ENCODE data around the gene KANSL1. TPM values are rescaled to one million over a fixed set of nuclear protein-coding genes. Genes with fewer than 3 reads are reported as not detected.

KANSL1 gene
- total RNA-seq, 1 donor from 2014 or later, result 106 TPM

- H3K4me3 ChIP-seq (ENCODE audit: low read depth, low read length), result no peak overlapping the region
- no peak for TF ChIP-seq CTCF (IDR thresholded peaks at IDR 0.05; ENCODE audit: insufficient read depth, low read length, severe bottlenecking)
- DNase-seq (ENCODE audit: low read depth) (no peak), FAIRE-seq (no peak)
- H3K27me3 ChIP-seq (ENCODE audit: control insufficient read depth, insufficient read depth, low read length), result no peaks in the 10 kb centered on the region
- H3K36me3 ChIP-seq (ENCODE audit: control insufficient read depth, insufficient read depth, low read length), result peaks cover 16% of the 10 kb centered on the region
Observed at GRCh38 chr17:46027976-46028325, 165.3 kb downstream of the KANSL1 start.

GRCh38 chr17:46027048-46027975 lies 165.9 kb downstream of the KANSL1 start:
- Histone ChIP-seq H3K36me3 (ENCODE audit: control insufficient read depth, insufficient read depth, low read length) (peaks cover 13% of the 10 kb centered on the region), H3K27me3 (ENCODE audit: control insufficient read depth, insufficient read depth, low read length) (no peaks in the 10 kb centered on the region), H3K4me3 (ENCODE audit: low read depth, low read length) (no peak overlapping the region)
- FAIRE-seq (peak; percentile 52), DNase-seq (ENCODE audit: low read depth) (no peak)
- TF ChIP-seq CTCF (IDR thresholded peaks at IDR 0.05; ENCODE audit: insufficient read depth, low read length, severe bottlenecking), result no peak

- Histone ChIP-seq H3K36me3 (ENCODE audit: control insufficient read depth, insufficient read depth, low read length) (peaks cover 7% of the 10 kb centered on the region), H3K27me3 (ENCODE audit: control insufficient read depth, insufficient read depth, low read length) (no peaks in the 10 kb centered on the region), H3K4me3 (ENCODE audit: low read depth, low read length) (no peak overlapping the region)
- no peak for TF ChIP-seq CTCF (IDR thresholded peaks at IDR 0.05; ENCODE audit: insufficient read depth, low read length, severe bottlenecking)
- DNase-seq (ENCODE audit: low read depth), result no peak
- FAIRE-seq, result no peak
Observed at GRCh38 chr17:46026166-46027047, 166.8 kb downstream of the KANSL1 start.

GRCh38 chr17:46025510-46026165 lies 167.6 kb downstream of the KANSL1 start:
- Histone ChIP-seq H3K27me3 (ENCODE audit: control insufficient read depth, insufficient read depth, low read length) (no peaks in the 10 kb centered on the region), H3K36me3 (ENCODE audit: control insufficient read depth, insufficient read depth, low read length) (peaks cover 2% of the 10 kb centered on the region), H3K4me3 (ENCODE audit: low read depth, low read length) (no peak overlapping the region)
- no peak for DNase-seq (ENCODE audit: low read depth)
- TF ChIP-seq CTCF (IDR thresholded peaks at IDR 0.05; ENCODE audit: insufficient read depth, low read length, severe bottlenecking), result no peak
- no peak for FAIRE-seq

- no peak for DNase-seq (ENCODE audit: low read depth)
- FAIRE-seq, result no peak
- TF ChIP-seq CTCF (IDR thresholded peaks at IDR 0.05; ENCODE audit: insufficient read depth, low read length, severe bottlenecking), result no peak
- Histone ChIP-seq H3K4me3 (ENCODE audit: low read depth, low read length) (no peak overlapping the region), H3K27me3 (ENCODE audit: control insufficient read depth, insufficient read depth, low read length) (no peaks in the 10 kb centered on the region), H3K36me3 (ENCODE audit: control insufficient read depth, insufficient read depth, low read length) (no peaks in the 10 kb centered on the region)
Observed at GRCh38 chr17:46025060-46025459, 168.2 kb downstream of the KANSL1 start.
